ENCODE data around the gene CALR.
"Not testable (repeated sequence)": the region's sequence is repeated elsewhere in the genome, so short reads cannot be mapped to it uniquely, and the experiment has no call there.

Gene CALR

GRCh38 chr19:12974301-12975220 lies 36.2 kb downstream of the CALR start:
- Histone ChIP-seq H3K27ac (ENCODE audit: low read depth, low read length, poor library complexity, severe bottlenecking) (no peak overlapping the region), H2AFZ (ENCODE audit: low read length) (no peak overlapping the region), H3K36me3 (ENCODE audit: insufficient read depth, low read length) (no peaks in the 10 kb centered on the region), H3K27me3 (ENCODE audit: insufficient read depth, low read length) (peaks cover 10% of the 10 kb centered on the region; the same call in 1 of the 2 replicates), H4K20me1 (ENCODE audit: insufficient read depth, low read length) (no peaks in the 10 kb centered on the region), H3K79me2 (ENCODE audit: insufficient read depth, low read length) (no peaks in the 10 kb centered on the region), H3K9me2 (ENCODE audit: low read depth, low read length) (no peaks in the 10 kb centered on the region), H3K4me1 (ENCODE audit: insufficient read depth, low read length, severe bottlenecking) (no peaks in the 10 kb centered on the region), H3K9ac (ENCODE audit: low read length) (no peak overlapping the region), H3K9me3 (ENCODE audit: low read length) (no peaks in the 10 kb centered on the region), H3K4me3 (ENCODE audit: low read depth, low read length, poor library complexity, severe bottlenecking) (no peak overlapping the region), H3F3A (ENCODE audit: insufficient read depth, low read length) (no peaks in the 10 kb centered on the region), H3K4me2 (ENCODE audit: low read length) (no peak overlapping the region)
- TF ChIP-seq CTCF (IDR thresholded peaks at IDR 0.05; ENCODE audit: low read length) (no peak), EZH2 (IDR thresholded peaks at IDR 0.05; ENCODE audit: borderline replicate concordance, low read length) (no peak)

GRCh38 chr19:12975221-12975741 lies 36.9 kb downstream of the CALR start:
- H4K20me1 ChIP-seq (ENCODE audit: insufficient read depth, low read length), result no peaks in the 10 kb centered on the region
- no peaks in the 10 kb centered on the region for H3K79me2 ChIP-seq (ENCODE audit: insufficient read depth, low read length)
- H3K27me3 ChIP-seq (ENCODE audit: insufficient read depth, low read length), result peaks cover 10% of the 10 kb centered on the region; the same call in 1 of the 2 replicates
- no peaks in the 10 kb centered on the region for H3K9me3 ChIP-seq (ENCODE audit: low read length)
- H3K4me3 ChIP-seq (ENCODE audit: low read depth, low read length, poor library complexity, severe bottlenecking), result no peak overlapping the region
- no peaks in the 10 kb centered on the region for H3K36me3 ChIP-seq (ENCODE audit: insufficient read depth, low read length)
- TF ChIP-seq EZH2 (IDR thresholded peaks at IDR 0.05; ENCODE audit: borderline replicate concordance, low read length) (no peak), CTCF (IDR thresholded peaks at IDR 0.05; ENCODE audit: low read length) (no peak)
- H3K9me2 ChIP-seq (ENCODE audit: low read depth, low read length), result no peaks in the 10 kb centered on the region
- no peak overlapping the region for H3K4me2 ChIP-seq (ENCODE audit: low read length)
- H3K27ac ChIP-seq (ENCODE audit: low read depth, low read length, poor library complexity, severe bottlenecking), result no peak overlapping the region
- H3F3A ChIP-seq (ENCODE audit: insufficient read depth, low read length), result no peaks in the 10 kb centered on the region
- H3K9ac ChIP-seq (ENCODE audit: low read length), result no peak overlapping the region
- H2AFZ ChIP-seq (ENCODE audit: low read length), result no peak overlapping the region
- H3K4me1 ChIP-seq (ENCODE audit: insufficient read depth, low read length, severe bottlenecking), result no peaks in the 10 kb centered on the region

- H3K4me2 ChIP-seq (ENCODE audit: low read length); H2AFZ ChIP-seq (ENCODE audit: low read length); H4K20me1 ChIP-seq (ENCODE audit: insufficient read depth, low read length); H3K9me2 ChIP-seq (ENCODE audit: low read depth, low read length); H3K79me2 ChIP-seq (ENCODE audit: insufficient read depth, low read length); H3K4me3 ChIP-seq (ENCODE audit: low read depth, low read length, poor library complexity, severe bottlenecking); H3K4me1 ChIP-seq (ENCODE audit: insufficient read depth, low read length, severe bottlenecking); H3K36me3 ChIP-seq (ENCODE audit: insufficient read depth, low read length); H3K9me3 ChIP-seq (ENCODE audit: low read length); H3K9ac ChIP-seq (ENCODE audit: low read length); H3F3A ChIP-seq (ENCODE audit: insufficient read depth, low read length); H3K27ac ChIP-seq (ENCODE audit: low read depth, low read length, poor library complexity, severe bottlenecking): not testable (repeated sequence)
- H3K27me3 ChIP-seq (ENCODE audit: insufficient read depth, low read length), result peaks cover 10% of the 10 kb centered on the region; the same call in 1 of the 2 replicates
Observed at GRCh38 chr19:12976109-12976508, 37.7 kb downstream of the CALR start.
